KMS-11 (cell line): ENCODE measurements around the gene MMP24.

Experiments
- H2AFZ ChIP-seq: fragments of 200-600 bp; sonication (generic); 2 replicates; pipeline ENCODE4 v1.6.1; 2016; ENCODE audit warnings: antibody characterized with exemption, mixed run types, low read depth
- H3K27ac ChIP-seq: fragments of 200-600 bp; sonication (generic); 2 replicates; pipeline ENCODE4 v1.6.1; 2016; ENCODE audit warnings: mild to moderate bottlenecking, mixed run types
- H3K27me3 ChIP-seq: fragments of 200-600 bp; sonication (generic); 2 replicates; pipeline ENCODE4 v1.6.1; 2017; ENCODE audit warnings: mild to moderate bottlenecking, low read depth, mixed run types, moderate library complexity; ENCODE audit not compliant: insufficient read depth
- H3K36me3 ChIP-seq: fragments of 200-600 bp; sonication (generic); 2 replicates; pipeline ENCODE4 v1.6.1; 2017; ENCODE audit warnings: mild to moderate bottlenecking, mixed run types; ENCODE audit not compliant: insufficient read depth
- H3K4me1 ChIP-seq: fragments of 200-600 bp; sonication (generic); 2 replicates; pipeline ENCODE4 v1.6.1; 2016; ENCODE audit warnings: mild to moderate bottlenecking, low read depth, mixed run types; ENCODE audit not compliant: poor library complexity, severe bottlenecking
- H3K4me2 ChIP-seq: fragments of 200-600 bp; sonication (generic); 2 replicates; pipeline ENCODE4 v1.7.0; 2016; ENCODE audit warnings: mild to moderate bottlenecking, mixed run types
- H3K4me3 ChIP-seq: fragments of 200-600 bp; sonication (generic); IDR thresholded peaks from 2 replicates; pipeline ENCODE4 v1.6.1; 2017; ENCODE audit warnings: low read depth, low read length, mixed read lengths; ENCODE audit not compliant: insufficient read depth
- H3K79me2 ChIP-seq: fragments of 200-600 bp; sonication (generic); 2 replicates; pipeline ENCODE4 v1.6.1; 2016; ENCODE audit warnings: low read depth, mixed run types; ENCODE audit not compliant: insufficient read depth
- H3K9ac ChIP-seq: fragments of 200-600 bp; sonication (generic); 2 replicates; pipeline ENCODE4 v1.6.1; 2016; ENCODE audit warnings: mild to moderate bottlenecking, mixed run types
- H4K20me1 ChIP-seq: fragments of 200-600 bp; sonication (generic); 2 replicates; pipeline ENCODE4 v1.6.1; 2016; ENCODE audit warnings: mild to moderate bottlenecking, mixed run types; ENCODE audit not compliant: insufficient read depth
- TF ChIP-seq, protein P1 (sequence below): fragments of 200-600 bp; sonication (generic); conservative IDR thresholded peaks from 2 replicates; pipeline ENCODE4 v1.6.1; 2017; ENCODE audit warnings: low read depth, mild to moderate bottlenecking, antibody characterized with exemption, low read length, moderate library complexity, mixed read lengths

Gene MMP24

DNA sequence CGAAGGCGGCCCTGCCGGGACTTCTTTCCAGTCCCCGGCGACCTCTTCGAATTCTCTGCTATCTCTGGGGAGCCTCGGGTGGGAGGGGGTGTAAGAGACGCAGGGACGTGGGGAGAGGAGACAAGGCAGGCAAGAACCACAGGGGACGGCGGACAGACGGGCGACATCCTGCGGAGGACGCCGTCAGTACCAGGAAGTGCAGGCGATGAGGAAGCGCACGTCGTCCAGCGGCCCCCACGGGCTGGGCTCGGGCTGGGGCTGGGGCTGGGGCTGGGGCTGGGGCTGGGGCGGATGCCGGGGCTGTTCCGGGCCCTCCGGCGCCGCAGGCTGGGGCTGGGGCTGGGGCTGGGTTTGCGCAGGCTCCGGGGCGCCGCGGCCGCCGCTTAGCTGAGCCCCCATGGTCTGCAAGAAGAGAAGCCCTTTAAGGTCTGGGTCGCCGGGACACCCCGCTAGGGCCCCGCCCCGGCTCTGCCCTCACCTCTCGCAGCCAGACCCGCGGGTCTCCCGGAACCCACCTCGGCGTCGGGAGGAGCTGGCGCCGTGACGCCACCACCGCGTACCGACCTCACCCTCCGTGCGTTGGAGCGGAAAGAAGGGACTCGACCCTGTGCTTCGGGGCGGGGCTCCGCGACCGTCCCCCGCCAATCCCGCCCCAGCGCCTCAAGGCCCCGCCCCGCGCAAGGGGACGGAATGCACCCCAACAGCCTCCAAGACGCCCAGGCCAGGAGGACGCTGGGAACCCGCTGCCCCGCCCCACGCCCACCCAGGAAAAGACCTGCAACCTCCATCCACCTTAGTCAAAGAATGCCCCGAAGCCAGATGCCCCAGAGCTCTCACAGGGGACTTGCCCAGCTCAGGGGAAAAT lies 51.3 kb downstream of the MMP24 start, which contains the start of gene MMP24OS:
TSS of gene MMP24OS (minus strand) at position 592 of the 865 bp plus-strand sequence. CDS start at position 399, 193 bp downstream.
- TF ChIP-seq, protein P1, sequence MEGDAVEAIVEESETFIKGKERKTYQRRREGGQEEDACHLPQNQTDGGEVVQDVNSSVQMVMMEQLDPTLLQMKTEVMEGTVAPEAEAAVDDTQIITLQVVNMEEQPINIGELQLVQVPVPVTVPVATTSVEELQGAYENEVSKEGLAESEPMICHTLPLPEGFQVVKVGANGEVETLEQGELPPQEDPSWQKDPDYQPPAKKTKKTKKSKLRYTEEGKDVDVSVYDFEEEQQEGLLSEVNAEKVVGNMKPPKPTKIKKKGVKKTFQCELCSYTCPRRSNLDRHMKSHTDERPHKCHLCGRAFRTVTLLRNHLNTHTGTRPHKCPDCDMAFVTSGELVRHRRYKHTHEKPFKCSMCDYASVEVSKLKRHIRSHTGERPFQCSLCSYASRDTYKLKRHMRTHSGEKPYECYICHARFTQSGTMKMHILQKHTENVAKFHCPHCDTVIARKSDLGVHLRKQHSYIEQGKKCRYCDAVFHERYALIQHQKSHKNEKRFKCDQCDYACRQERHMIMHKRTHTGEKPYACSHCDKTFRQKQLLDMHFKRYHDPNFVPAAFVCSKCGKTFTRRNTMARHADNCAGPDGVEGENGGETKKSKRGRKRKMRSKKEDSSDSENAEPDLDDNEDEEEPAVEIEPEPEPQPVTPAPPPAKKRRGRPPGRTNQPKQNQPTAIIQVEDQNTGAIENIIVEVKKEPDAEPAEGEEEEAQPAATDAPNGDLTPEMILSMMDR: no peak
- Histone ChIP-seq H2AFZ (peak within 1 kb of the TSS; percentile 36; the same call in 1 of the 2 replicates), H3K4me3 (no peak within 1 kb of the TSS), H3K4me1 (peaks cover 10% of the 10 kb centered on the region), H4K20me1 (no peaks in the 10 kb centered on the region), H3K4me2 (peak within 1 kb of the TSS; percentile 82), H3K36me3 (peaks cover 26% of the 10 kb centered on the region; the same call in 1 of the 2 replicates), H3K9ac (peak within 1 kb of the TSS; percentile 44; the same call in 1 of the 2 replicates), H3K79me2 (peaks cover 17% of the 10 kb centered on the region; the same call in 1 of the 2 replicates), H3K27me3 (no peaks in the 10 kb centered on the region), H3K27ac (peak within 1 kb of the TSS; percentile 57)

- TF ChIP-seq, protein P1: no peak
- peaks cover 19% of the 10 kb centered on the region for H3K4me1 ChIP-seq
- no peak overlapping the region for H2AFZ ChIP-seq
- no peak overlapping the region for H3K27ac ChIP-seq
- no peaks in the 10 kb centered on the region for H3K27me3 ChIP-seq
- peaks cover 30% of the 10 kb centered on the region for H3K79me2 ChIP-seq
- no peak overlapping the region for H3K4me3 ChIP-seq
- no peak overlapping the region for H3K9ac ChIP-seq
- H3K4me2 ChIP-seq: no peak overlapping the region
- peaks cover 26% of the 10 kb centered on the region; the same call in 1 of the 2 replicates for H3K36me3 ChIP-seq
- H4K20me1 ChIP-seq: no peaks in the 10 kb centered on the region
Observed at GRCh38 chr20:35279040-35279439, 52.5 kb downstream of the MMP24 start.

DNA sequence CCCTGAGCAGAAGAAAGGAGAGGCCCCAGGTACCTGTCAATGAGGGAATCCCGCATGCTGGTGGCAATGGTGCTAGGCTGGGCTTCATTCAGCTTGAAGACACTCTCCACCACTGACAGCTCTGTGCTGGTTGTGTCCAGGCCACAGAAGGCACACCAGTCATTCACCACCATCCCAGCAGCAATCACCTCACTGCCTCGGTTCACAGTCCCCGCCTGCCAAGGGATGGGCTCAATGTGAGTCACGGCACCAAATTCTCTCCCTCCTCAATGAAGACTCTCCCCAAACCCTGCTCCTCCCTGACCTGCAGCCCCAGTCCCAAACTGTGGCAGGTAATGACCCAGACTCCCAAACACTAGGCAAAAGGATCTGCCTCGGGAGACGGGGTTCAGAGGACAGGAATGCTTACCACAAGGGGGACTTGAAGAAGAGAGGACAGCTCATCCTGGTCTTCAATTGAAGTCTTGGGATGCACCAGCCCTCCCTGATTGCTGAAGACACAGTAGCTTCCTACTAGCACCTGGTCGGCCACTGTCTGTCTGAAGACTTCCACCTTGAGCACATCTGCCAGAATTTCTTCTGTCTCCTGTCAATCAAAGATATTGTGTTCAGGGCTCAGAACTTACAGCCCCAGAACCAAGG lies 53.2 kb downstream of the MMP24 start:
- H3K4me2 ChIP-seq: no peak overlapping the region
- TF ChIP-seq, protein P1: no peak
- no peak overlapping the region for H3K27ac ChIP-seq
- no peak overlapping the region for H3K4me3 ChIP-seq
- H3K4me1 ChIP-seq: peaks cover 19% of the 10 kb centered on the region
- no peak overlapping the region for H3K9ac ChIP-seq
- H2AFZ ChIP-seq: no peak overlapping the region
- H4K20me1 ChIP-seq: no peaks in the 10 kb centered on the region
- peaks cover 26% of the 10 kb centered on the region; the same call in 1 of the 2 replicates for H3K36me3 ChIP-seq
- H3K79me2 ChIP-seq: peaks cover 36% of the 10 kb centered on the region
- H3K27me3 ChIP-seq: no peaks in the 10 kb centered on the region

DNA sequence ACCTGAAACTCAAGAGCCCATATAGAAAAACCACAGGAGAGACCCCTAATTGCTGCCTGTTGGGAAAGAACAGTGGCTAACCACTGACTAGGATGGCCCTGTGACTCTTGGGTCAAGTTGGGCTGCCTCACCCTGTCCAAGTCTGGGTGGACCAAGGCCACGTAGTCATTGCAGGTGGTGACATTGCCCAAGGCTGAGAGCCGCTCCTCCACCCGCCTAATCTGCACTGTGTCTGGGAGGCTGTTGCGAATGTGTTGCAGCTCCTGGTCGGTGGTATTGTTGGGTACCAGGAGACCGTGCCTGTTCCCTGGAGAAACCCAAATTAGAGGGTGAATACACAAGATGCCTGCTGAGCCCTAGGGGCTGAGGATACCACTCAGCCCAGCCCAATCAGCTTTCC lies 54.0 kb downstream of the MMP24 start:
- Histone ChIP-seq H3K9ac (no peak overlapping the region), H3K27ac (no peak overlapping the region), H2AFZ (no peak overlapping the region), H3K27me3 (no peaks in the 10 kb centered on the region), H3K4me2 (no peak overlapping the region), H3K4me3 (no peak overlapping the region), H3K4me1 (peaks cover 26% of the 10 kb centered on the region), H4K20me1 (no peaks in the 10 kb centered on the region), H3K36me3 (peaks cover 26% of the 10 kb centered on the region; the same call in 1 of the 2 replicates), H3K79me2 (peaks cover 38% of the 10 kb centered on the region)
- TF ChIP-seq, protein P1: no peak
